GM18868 (cell line): ENCODE data around the gene EIF4G3.
"Not testable (repeated sequence)": the region's sequence is repeated elsewhere in the genome, so short reads cannot be mapped to it uniquely, and the experiment has no call there.

Experiments used
- ATAC-seq: cut with Tn5 transposase; IDR thresholded peaks from one replicate; pipeline ENCODE4 v1.9.1; 2021; ENCODE audit warnings: mild to moderate bottlenecking, moderate library complexity; ENCODE audit not compliant: unreplicated experiment

EIF4G3 gene

DNA sequence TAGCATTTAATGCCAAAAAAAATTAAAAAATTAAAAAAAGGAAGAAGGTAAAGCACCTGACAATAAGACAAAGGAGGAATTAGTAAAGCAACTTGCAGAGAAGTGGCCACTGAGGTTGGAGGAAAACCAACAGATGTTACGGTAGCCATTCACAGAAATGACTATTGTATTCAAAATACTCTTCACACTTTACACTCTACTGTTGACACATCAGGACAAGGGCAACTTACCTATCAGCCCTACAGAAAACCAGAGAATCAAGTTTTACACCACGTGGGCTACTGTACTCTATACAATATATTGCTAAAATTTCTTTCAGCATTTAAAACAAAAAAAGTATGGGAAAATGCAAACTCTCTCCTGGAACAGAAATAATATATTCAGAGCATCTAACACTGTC, 70.0 kb downstream of the EIF4G3 start:
- ATAC-seq: no peak

DNA sequence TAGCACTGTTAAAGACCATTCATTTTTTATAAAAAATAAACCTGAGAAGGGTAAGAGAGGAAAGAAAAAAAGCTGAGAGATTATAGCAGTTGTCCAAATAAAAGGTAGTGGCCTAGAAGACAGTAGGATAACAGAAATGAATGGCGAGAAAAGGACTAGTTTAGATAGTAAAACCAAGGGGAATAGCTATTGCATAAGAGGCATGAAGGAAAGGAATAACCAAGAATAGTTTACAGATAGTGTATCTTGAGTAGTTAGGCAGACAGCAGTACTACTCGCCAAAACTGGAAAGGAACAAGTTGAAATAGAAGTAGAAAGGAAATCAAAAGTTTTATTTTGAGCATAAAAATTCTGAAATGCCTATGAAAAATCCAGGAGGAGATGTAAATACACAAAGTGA, 70.5 kb downstream of the EIF4G3 start:
- no peak for ATAC-seq

DNA sequence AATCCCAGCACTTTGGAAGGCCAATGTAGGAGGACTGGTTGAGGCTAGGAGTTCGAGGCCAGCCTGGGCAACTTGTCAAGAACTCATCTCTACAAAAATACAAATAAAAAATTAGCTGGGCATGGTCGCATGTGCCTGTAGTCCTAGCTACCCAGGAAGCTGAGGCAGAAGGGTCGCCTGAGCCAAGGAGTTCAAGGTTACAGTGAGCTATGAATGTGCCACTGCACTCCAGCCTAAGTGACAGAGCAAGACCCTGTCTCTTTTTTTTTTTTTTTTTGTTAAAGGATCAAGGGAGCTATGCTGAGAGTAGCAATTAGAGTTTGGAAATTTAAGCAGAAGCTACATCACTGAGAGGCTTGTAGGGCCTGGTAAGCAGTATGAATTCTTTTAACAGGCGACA, 70.9 kb downstream of the EIF4G3 start:
- no peak for ATAC-seq

DNA sequence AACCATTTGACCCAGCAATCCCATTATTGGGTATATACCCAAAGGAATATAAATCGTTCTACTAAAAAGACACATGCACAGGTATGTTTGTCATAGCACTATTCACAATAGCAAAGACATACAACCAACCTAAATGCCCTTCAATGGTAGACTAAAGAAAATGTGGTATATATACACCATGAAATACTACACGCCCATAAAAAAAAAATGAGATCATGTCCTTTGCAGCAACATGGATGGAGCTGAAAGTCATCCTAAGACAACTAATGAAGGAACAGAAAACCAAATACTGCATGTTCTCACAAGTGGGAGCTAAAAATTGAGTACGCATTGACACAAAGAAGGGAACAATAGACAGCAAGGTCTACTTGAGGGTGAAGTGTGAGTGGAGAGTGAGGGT, 72.0 kb downstream of the EIF4G3 start:
- no peak for ATAC-seq

DNA sequence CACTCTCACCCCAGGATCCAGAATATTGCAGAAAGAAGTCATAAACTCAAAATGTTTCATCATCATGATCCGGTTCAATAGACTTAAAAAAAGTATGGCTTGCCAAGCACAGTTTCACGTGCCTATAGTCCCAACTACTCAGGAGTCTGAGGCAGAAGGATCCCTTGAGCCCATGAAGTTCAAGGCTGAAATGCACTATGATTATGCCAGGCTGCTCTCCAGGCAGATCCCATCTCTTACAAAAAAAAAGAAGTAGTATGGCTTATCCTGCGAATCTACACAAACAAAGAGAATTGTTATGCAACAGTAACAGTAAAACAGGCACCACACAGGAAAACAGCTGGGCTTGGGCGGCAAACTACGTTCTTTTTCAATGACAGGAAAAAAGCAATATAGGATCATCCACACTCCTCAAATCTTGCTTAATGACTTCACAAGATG, 76.2 kb downstream of the EIF4G3 start:
- ATAC-seq: no peak

DNA sequence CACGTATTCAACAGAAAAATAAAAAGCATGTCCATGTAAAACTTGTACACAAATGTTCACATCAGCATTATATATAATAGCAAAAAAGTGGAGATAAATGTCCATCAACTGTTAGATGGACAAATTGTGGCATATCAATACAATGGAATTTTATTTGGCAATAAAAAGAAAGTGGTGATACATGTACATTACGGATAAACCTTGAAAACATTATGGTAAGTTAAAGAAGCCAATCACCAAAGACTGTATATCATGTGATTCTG, 76.9 kb downstream of the EIF4G3 start:
- ATAC-seq: no peak

DNA sequence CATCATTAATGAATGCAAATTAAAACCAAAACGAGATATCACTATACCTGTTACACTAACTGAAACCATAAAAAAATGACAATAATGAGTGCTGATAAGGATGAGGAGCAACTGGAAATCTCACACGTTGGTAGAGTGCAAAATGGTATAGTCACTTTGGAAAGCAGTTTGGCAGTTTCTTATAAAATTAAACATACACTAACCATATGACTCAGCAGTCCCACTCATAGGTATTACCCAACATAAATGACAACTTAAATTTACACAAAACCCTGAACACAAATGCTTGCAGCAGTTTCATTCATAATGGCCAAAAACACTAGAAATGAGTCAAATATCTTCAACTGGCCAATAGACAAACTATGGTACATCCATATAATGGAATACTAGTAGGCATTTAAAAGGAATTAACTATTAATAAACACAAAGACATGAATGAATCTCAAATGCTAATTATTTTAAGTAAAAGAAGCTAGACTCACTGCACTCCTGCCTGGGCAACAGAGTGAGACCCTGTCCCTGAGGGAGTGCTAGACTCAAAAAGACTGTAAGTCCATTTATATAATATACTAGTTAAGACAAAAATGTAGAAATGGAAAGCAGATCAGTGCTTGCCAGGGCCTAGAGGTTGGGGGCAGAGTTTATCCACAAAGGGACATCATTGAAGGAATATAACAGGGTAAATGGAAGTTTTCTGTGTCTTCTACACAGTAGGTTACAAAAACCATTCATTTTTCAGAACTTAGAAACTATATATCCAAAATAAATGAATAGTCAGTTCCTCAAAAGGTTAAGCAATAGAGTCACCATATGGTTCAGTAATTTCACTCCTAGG, 77.4 kb downstream of the EIF4G3 start:
- no peak for ATAC-seq

DNA sequence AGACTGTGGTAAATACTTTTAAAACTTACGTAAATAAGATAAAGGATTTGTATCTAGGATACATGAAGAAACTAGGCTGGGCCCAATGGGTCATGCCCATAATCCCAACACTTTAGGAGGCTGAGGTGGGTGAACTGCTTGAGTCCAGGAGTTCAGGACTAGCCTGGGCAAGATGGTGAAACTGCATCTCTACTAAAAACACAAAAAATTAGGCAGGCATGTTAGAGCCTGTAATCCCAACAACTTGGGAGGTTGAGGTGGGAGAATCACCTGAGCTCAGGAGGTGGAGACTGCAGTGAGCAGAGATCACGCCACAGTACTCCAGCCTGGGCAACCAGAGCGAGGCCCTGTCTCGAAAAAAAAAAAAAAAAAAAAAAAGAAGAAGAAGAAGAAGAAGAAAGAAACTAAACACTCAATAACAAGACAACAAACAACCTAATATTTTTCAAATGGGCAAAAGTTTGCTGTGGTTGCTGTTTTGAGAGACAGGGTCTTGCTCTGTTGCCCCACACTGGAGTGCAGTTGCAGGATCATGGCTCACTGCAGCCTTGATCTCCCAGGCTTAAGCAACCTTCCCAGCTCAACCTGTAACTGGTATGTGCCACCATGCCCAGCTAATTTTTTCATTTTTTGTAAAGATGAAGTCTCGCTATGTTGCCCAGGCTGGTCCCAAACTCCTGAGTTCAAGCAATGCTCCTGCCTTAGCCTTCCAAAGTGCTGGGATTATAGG, 78.3 kb downstream of the EIF4G3 start:
- ATAC-seq: no peak

DNA sequence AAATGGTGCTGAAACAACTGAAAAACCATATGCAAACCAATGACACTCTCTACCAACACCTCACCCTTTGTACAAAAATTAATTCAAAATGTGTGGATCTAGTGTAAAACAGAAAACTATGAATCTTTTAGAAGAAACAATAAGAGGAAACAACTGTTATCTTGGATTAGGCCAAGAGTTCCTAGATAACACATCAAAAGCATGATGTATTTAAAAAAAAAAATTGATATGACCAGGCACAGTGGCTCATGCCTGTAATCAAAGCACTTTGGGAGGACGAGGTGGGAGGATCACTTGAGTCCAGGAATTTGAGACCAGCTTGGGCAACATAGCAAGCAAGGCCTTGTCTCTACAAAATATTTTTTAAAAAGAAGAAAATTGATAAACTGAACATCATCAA, 79.0 kb downstream of the EIF4G3 start:
- no peak for ATAC-seq

DNA sequence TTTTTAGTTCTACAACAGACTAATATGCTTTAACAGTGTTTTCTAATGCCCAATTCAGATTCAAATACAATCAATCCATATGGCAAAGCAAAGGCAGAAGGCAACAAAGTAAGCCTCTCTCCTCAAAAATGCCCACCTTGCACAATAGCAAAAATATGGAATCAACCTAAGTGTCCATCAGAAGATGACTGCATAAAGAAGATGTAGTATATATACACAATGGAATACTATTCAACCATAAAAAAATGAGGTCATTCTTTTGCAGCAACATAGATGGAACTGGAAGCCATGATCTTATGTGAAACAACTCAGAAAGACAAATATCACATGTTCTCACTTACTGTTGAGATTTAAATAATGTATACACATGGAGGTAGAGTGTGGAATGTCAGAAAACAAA, 80.7 kb downstream of the EIF4G3 start:
- no peak for ATAC-seq

DNA sequence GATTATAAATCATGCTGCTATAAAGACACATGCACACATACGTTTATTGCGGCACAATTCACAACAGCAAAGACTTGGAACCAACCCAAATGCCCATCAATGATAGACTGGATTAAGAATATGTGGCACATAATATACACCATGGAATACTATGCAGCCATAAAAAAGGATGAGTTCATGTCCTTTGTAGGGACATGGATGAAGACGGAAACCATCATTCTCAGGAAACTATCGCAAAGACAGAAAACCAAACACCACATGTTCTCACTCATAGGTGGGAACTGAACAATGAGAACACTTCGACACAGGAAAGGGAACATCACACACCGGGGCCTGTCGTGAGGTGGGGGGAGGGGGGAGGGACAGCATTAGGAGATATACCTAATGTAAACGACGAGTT, 82.4 kb downstream of the EIF4G3 start:
- ATAC-seq: not testable (repeated sequence)

DNA sequence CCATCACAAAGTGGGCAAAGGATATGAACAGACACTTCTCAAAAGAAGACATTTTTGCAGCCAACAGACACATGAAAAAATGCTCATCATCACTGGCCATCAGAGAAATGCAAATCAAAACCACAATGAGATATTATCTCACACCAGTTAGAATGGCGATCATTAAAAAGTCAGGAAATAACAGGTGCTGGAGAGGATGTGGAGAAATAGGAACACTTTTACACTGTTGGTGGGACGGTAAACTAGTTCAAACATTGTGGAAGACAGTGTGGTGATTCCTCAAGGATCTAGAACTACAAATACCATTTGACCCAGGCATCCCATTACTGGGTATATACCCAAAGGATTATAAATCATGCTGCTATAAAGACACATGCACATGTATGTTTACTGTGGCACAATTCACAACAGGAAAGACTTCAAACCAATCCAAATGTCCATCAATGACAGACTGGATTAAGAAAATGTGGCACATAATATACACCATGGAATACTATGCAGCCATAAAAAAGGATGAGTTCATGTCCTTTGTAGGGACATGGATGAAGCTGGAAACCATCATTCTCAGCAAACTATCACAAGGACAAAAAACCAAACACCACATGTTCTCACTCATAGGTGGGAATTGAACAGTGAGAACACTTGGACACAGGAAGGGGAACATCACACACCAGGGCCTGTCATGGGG, 83.3 kb downstream of the EIF4G3 start:
- ATAC-seq: not testable (repeated sequence)

DNA sequence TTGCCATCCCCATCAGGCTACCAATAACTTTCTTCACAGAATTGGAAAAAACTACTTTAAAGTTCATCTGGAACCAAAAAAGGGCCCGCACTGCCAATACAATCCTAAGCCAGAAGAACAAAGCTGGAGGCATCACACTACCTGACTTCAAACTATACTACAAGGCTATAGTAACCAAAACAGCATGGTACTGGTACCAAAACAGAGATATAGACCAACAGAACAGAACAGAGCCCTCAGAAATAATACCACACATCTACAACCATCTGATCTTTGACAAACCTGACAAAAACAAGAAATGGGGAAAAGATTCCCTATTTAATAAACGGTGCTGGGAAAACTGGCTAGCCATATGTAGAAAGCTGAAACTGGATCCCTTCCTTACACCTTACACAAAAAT, 84.2 kb downstream of the EIF4G3 start:
- ATAC-seq: not testable (repeated sequence)

DNA sequence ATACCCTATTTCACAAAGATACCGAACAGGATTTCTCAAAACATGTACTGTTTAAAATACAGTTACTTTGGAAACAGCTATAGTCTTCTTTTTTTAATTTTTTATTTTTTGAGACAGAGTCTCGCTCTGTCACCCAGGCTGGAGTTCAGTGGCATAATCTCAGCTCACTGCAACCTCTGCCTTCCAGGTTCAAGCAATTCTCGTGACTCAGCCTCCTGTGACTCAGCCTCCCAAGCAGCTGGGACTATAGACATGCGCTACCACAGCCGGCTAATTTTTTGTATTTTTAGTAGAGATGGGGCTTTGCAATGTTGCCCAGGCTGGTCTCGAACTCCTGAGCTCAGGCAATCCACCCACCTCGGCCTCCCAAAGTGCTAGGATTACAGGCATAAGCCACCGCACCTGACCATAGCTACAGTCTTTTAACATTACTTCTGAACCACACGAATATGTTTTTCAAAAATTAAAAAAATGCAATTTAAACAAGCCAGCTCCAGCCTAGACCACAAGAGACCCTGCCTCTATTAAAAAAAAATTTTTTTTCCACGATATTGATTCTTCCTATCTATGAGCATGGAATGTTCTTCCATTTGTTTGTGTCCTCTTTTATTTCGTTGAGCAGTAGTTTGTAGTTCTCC, 85.5 kb downstream of the EIF4G3 start:
- ATAC-seq: not testable (repeated sequence)

DNA sequence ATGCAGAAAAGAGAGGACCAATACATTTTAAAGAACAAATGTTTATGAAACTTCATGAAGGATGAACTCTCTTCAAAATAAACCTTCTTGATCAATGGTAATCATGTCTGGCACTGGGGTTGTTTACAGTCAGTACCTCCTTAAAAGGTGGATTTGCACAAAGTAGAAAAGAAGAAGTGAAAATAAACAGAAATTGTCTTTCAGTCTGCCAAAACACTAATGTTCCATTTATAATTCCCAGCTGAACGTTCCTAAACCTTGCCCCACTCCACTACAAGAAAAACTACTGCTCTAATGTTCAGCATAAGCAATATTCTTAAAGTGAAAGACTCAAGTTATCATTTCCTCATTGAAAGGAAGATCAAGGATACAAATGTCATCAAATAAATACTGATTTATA, 86.2 kb downstream of the EIF4G3 start:
- ATAC-seq: no peak

DNA sequence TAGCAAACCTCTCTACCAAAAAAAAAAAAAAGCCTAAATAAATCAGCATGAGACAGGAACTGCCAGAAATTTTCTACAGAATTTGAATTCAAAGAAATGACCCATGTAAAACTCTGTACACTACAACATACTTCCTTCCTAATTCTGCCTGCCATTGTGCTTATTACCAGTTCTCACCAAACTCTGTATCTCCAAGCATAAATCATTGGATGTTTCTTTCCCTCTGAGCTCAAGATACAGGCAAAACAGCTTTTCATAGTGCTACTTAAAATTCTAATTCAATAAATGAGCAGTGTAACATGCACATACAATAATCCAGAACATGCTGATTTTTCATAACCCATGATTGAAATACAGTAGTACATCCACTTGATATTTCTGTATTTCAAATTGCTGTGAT, 87.0 kb downstream of the EIF4G3 start:
- ATAC-seq: no peak

DNA sequence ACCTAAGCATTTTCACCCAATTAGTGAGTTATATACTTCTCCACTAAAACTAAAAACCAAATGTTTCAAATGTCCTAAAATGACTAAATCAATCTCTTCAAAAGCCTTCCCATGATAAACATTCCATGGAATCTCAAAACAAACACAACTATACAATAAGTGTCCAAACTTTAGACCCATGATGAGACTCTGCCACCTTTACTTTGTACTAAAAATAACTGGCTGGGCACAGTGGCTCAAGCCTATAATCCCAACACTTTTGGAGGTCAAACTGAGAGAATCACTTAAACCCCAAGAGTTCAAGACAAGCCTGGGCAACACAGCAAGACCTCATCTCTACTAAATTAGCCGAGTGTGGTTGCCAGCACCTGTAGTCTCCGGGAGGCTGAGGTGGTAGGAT, 87.4 kb downstream of the EIF4G3 start:
- no peak for ATAC-seq

DNA sequence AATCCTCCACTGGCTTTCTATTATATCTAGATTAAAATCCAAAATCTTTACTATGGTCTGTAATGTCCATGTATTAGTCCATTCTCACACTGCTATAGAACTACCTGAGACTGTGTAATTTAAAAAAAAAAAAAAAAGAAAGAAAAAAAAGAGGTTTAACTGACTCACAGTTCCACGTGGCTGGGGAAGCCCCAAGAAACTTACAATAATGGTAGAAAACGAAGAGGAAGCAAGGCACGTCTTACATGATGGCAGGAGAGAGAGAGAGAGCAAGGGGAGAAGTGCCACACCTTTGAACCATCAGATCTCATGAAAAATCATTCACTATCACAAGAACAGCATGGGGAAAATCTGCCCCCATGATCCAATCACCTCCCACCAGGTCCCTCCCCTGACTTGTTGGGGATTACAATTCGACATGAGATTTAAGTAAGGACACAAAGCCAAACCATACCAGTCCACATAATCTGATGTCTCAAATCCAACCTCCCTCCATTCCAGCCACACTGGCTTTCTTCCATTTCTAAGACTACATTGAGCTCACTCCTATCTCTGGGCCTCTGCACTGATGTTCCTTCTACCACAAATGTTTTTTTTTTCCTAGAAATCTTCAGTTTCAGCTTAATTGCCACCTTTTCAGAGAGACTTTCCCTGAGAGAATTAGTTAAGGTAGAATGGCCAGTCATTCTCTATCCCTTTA, 92.4 kb downstream of the EIF4G3 start:
- ATAC-seq: no peak

DNA sequence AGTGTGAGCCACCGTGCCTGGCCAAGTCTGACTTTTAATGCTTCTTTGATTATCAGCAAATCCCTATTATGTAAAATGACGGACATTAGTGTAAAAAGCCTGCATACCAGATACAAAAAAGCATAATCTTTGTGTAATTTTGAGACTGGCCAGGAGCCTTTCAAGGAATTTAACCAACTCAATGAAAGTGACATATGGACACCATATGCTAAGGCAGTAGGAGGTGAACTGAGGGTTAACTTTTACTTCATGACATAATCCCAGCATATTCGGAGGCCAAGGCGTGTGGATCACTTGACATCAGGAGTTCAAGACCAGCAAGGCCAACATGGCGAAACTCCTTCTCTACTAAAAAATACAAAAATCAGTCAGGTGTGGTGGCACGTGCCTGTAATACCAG, 94.6 kb downstream of the EIF4G3 start:
- no peak for ATAC-seq

DNA sequence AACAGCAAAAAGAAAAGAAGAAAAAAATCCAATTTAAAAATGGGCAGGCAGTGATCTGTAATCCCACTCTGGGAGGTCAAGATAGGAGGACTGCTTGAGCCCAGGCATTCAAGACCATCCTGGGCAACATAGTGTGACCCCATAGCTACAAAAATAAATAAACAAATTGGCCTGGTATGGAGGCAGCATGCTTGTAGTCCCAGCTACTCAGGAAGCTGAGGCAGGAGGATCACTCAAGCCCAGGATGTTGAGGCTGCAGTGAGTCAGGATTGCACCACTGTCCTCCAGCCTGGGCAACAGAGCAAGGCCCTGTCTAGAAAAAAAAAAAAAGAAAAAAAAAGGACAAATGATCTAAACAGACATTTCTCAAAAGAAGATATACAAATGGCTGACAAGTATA, 99.6 kb downstream of the EIF4G3 start:
- ATAC-seq: no peak

DNA sequence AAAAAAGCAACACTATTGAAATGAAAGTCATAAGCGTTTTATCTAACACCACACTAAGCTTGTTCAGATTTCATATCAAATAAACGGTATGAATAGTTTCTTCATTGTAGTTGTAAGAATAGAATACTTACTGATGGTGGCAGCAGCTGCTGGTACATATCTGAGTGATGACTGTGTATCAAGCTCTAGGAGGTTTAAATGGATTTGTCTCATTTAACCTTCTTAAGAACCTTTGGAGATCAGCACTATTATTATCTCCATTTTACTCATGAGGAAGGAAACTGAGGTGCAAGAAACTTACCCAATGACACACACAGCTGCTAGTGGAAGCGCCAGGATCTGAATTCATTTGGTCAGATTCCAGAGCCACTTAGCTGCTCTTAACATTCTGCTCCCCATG, 104.0 kb downstream of the EIF4G3 start:
- ATAC-seq: no peak
